ENCODE measurements around the gene RBFA.

The RBFA gene

GRCh38 chr18:80076379-80076778, 42.1 kb downstream of the RBFA start:
- DNase-seq: no peak

GRCh38 chr18:80077873-80078272, 43.6 kb downstream of the RBFA start:
- no peak for DNase-seq
